AG10803 (cell line): ENCODE results near the gene GZF1.
"Not testable (repeated sequence)": the region's sequence is repeated elsewhere in the genome, so short reads cannot be mapped to it uniquely, and the experiment has no call there.

Experiments used
- DNase-seq: peaks from one replicate; pipeline ENCODE4 v3.0.0; 2010; ENCODE audit warnings: low read depth
- H3K4me3 ChIP-seq: 2 replicates; pipeline ENCODE4 v1.5.1; 2011; ENCODE audit warnings: mild to moderate bottlenecking, low read length, control low read depth
- TF ChIP-seq, protein P1 (sequence below): conservative IDR thresholded peaks from 2 replicates; pipeline ENCODE4 v1.5.1; 2011; ENCODE audit warnings: mild to moderate bottlenecking, low read length, control low read depth, inconsistent platforms

The GZF1 gene

GRCh38 chr20:23344336-23344735, 17.6 kb upstream of the GZF1 start:
- H3K4me3 ChIP-seq = no peak overlapping the region
- TF ChIP-seq, protein P1, sequence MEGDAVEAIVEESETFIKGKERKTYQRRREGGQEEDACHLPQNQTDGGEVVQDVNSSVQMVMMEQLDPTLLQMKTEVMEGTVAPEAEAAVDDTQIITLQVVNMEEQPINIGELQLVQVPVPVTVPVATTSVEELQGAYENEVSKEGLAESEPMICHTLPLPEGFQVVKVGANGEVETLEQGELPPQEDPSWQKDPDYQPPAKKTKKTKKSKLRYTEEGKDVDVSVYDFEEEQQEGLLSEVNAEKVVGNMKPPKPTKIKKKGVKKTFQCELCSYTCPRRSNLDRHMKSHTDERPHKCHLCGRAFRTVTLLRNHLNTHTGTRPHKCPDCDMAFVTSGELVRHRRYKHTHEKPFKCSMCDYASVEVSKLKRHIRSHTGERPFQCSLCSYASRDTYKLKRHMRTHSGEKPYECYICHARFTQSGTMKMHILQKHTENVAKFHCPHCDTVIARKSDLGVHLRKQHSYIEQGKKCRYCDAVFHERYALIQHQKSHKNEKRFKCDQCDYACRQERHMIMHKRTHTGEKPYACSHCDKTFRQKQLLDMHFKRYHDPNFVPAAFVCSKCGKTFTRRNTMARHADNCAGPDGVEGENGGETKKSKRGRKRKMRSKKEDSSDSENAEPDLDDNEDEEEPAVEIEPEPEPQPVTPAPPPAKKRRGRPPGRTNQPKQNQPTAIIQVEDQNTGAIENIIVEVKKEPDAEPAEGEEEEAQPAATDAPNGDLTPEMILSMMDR = no peak
- no peak for DNase-seq

- H3K4me3 ChIP-seq = no peak overlapping the region
- TF ChIP-seq, protein P1 = no peak
- DNase-seq = no peak
Measured at GRCh38 chr20:23346002-23346401, 16.0 kb upstream of the GZF1 start.

DNA sequence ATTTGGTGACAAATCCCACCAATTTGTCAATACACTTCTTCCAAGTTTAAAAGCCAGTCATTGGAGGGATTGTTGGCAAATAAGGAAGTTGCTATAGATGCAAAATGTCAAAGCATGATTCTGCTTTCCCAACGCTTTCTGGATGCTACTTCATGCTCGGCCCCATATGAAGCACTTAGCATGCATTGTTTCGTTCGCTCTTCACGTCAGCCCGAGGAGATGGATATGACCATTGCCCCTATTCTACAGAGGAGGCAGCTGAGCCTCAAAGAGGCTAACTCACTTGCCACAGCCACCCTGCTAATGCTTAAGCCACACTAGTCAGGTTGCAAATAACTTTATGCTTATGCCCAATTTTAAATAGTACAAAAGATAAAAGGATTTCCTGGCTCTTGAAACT, 14.2 kb upstream of the GZF1 start:
- H3K4me3 ChIP-seq = no peak overlapping the region
- no peak for DNase-seq
- TF ChIP-seq, protein P1 = no peak

DNA sequence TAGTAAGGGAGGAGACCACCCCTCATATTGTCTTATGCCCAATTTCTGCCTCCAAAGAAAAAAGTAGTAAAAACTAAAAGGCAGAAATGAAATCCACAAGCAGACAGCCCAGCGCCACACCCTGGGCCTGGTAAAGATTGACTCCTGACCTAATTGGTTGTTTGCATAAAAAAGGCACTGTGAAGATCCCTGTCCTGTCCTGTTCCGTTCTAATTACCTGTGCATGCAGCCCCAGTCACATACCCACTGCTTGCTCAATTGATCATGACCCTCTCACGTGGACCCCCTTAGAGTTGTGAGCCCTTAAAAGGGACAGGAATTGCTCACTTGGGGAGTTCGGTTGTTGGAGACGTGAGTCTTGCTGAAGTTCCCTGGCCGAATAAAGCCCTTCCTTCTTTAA, 13.5 kb upstream of the GZF1 start:
- not testable (repeated sequence) for DNase-seq, H3K4me3 ChIP-seq

- TF ChIP-seq, protein P1 = peak; percentile 55
- H3K4me3 ChIP-seq = peak overlapping the region; percentile 72
- no peak for DNase-seq
Measured at GRCh38 chr20:23349338-23350195, 12.4 kb upstream of the GZF1 start.

- TF ChIP-seq, protein P1 = no peak
- DNase-seq = peak; percentile 98
Measured at GRCh38 chr20:23350196-23350903, 11.6 kb upstream of the GZF1 start, which contains the start of gene NXT1. NXT1 (plus strand) TSS chr20:23350791; CDS start chr20:23354042, 3,251 bp downstream.

GRCh38 chr20:23350904-23351838, 10.8 kb upstream of the GZF1 start:
- TF ChIP-seq, protein P1 = no peak
- peak; percentile 23 for DNase-seq
- H3K4me3 ChIP-seq = peak overlapping the region; percentile 72

More at GRCh38 chr20:23350196-23350903, 11.6 kb upstream of the GZF1 start, which contains the start of gene NXT1:
- H3K4me3 ChIP-seq = peak within 1 kb of the TSS; percentile 72
